GM13976 (cell line): ENCODE results near the gene KRTDAP.

ENCODE experiments used
- DNase-seq: peaks from one replicate; pipeline ENCODE4 v3.0.0; 2012; ENCODE audit warnings: low spot score
- CTCF ChIP-seq: IDR thresholded peaks from 2 replicates; pipeline ENCODE4 v1.5.1; 2012; ENCODE audit warnings: borderline replicate concordance, mild to moderate bottlenecking; ENCODE audit not compliant: insufficient read depth; ENCODE audit errors: extremely low read depth, missing control alignments, control extremely low read depth
- in situ Hi-C: fragments of 300-500 bp; cut with MboI; formaldehyde crosslinking; loops from one replicate; pipeline ENCODE4 v1.12.0; 2022; ENCODE audit warnings: low sequenced_read_pairs, mixed read lengths, inconsistent platforms; ENCODE audit not compliant: unreplicated experiment

The KRTDAP gene

GRCh38 chr19:35445826-35446593, 44.3 kb downstream of the KRTDAP start:
- in situ Hi-C loops: no loop called here
- TF ChIP-seq CTCF: no peak
- peak; percentile 74 for DNase-seq

GRCh38 chr19:35444735-35445134, 45.5 kb downstream of the KRTDAP start:
- DNase-seq: no peak
- TF ChIP-seq CTCF: no peak
- in situ Hi-C loops: no loop called here

- in situ Hi-C loops: no loop called here
- no peak for TF ChIP-seq CTCF
- no peak for DNase-seq
Measured at GRCh38 chr19:35442091-35442490, 48.2 kb downstream of the KRTDAP start.

- DNase-seq: no peak
Measured at GRCh38 chr19:35439921-35440320, 50.3 kb downstream of the KRTDAP start.

GRCh38 chr19:35438527-35438926, 51.7 kb downstream of the KRTDAP start:
- in situ Hi-C loops: no loop called here
- no peak for TF ChIP-seq CTCF

More at GRCh38 chr19:35439921-35440320, 50.3 kb downstream of the KRTDAP start:
- no peak for TF ChIP-seq CTCF
- in situ Hi-C loops: no loop called here

GRCh38 chr19:35438096-35438495, 52.2 kb downstream of the KRTDAP start:
- in situ Hi-C loops: no loop called here
- no peak for TF ChIP-seq CTCF
- no peak for DNase-seq

More at GRCh38 chr19:35438527-35438926, 51.7 kb downstream of the KRTDAP start:
- DNase-seq: no peak
